Caco-2 (cell line): ENCODE results near the gene KIF2C. TPM values are rescaled to one million over a fixed set of nuclear protein-coding genes. Genes with fewer than 3 reads are reported as not detected.
"Not testable (repeated sequence)": the region's sequence is repeated elsewhere in the genome, so short reads cannot be mapped to it uniquely, and the experiment has no call there.

Experiments
- BruUV-seq: library from RNA; stranded (reverse); fragments of 400-500 nt; replicated peaks from 2 replicates; lab custom pipeline; 2021; lab: Mats Ljungman, UMichigan
- CTCF ChIA-PET: fragments of 300-600 bp; sonication (Branson Sonifier 250); formaldehyde crosslinking; loops from one replicate; lab custom pipeline; 2022; ENCODE audit warnings: antibody characterized with exemption; lab: Charles Lee
- POLR2A ChIA-PET: fragments of 300-600 bp; sonication (Branson Sonifier 250); formaldehyde crosslinking; loops from one replicate; lab custom pipeline; 2022; ENCODE audit warnings: antibody characterized with exemption; lab: Charles Lee
- DNase-seq, 2 experiments: peaks; one replicate each; pipeline versions ENCODE4 v3.0.0 to v3.0.0-alpha.2; 2020 to 2022
- H3K27me3 ChIP-seq: replicated peaks from 2 replicates; pipeline ENCODE4 v1.6.0; 2011; ENCODE audit warnings: low read length; ENCODE audit not compliant: control insufficient read depth, insufficient read depth
- H3K36me3 ChIP-seq: 2 replicates; pipeline ENCODE4 v1.5.1; 2011; ENCODE audit warnings: low read length; ENCODE audit not compliant: control insufficient read depth, insufficient read depth
- H3K4me1 ChIP-seq: fragments of 250-450 bp; sonication (Bioruptor Pico); 2 replicates; pipeline ENCODE4 v1.5.1; 2020; ENCODE audit warnings: mild to moderate bottlenecking
- H3K4me3 ChIP-seq: 2 replicates; pipeline ENCODE4 v1.5.1; 2011; ENCODE audit warnings: low read depth, mild to moderate bottlenecking, control low read depth, low read length
- H3K9me3 ChIP-seq: fragments of 250-450 bp; sonication (Bioruptor Pico); 2 replicates; pipeline ENCODE4 v1.5.1; 2020; ENCODE audit warnings: mild to moderate bottlenecking, moderate library complexity
- H3K27ac Mint-ChIP-seq: one replicate; pipeline ENCODE4 v1.8.0; 2022; ENCODE audit warnings: mixed read lengths; ENCODE audit not compliant: unreplicated experiment
- H3K27me3 Mint-ChIP-seq: one replicate; pipeline ENCODE4 v1.8.0; 2022; ENCODE audit warnings: mixed read lengths; ENCODE audit not compliant: insufficient read depth, unreplicated experiment
- H3K36me3 Mint-ChIP-seq: one replicate; pipeline ENCODE4 v1.8.0; 2022; ENCODE audit warnings: mild to moderate bottlenecking, mixed read lengths; ENCODE audit not compliant: insufficient read depth, unreplicated experiment
- H3K4me1 Mint-ChIP-seq: one replicate; pipeline ENCODE4 v1.8.0; 2022; ENCODE audit warnings: low read depth, mixed read lengths; ENCODE audit not compliant: unreplicated experiment
- H3K4me3 Mint-ChIP-seq: one replicate; pipeline ENCODE4 v1.8.0; 2022; ENCODE audit warnings: mild to moderate bottlenecking, moderate library complexity, mixed read lengths; ENCODE audit not compliant: unreplicated experiment
- H3K9me3 Mint-ChIP-seq: one replicate; pipeline ENCODE4 v1.8.0; 2022; ENCODE audit warnings: mixed read lengths; ENCODE audit not compliant: unreplicated experiment
- CTCF ChIP-seq, 2 experiments: fragments of 200-600 bp in 1 of 2; IDR thresholded peaks; 1 replicate in 1 of 2; 2 replicates in 1 of 2; pipeline versions ENCODE4 v1.5.1 to v1.8.0; 2011 to 2022; ENCODE audit warnings: antibody characterized with exemption in 1 of 2, control low read depth in 1 of 2, inconsistent platforms in 1 of 2, low read depth in 1 of 2, low read length in 1 of 2, mild to moderate bottlenecking in 1 of 2, moderate library complexity in 1 of 2; ENCODE audit not compliant: insufficient read depth in 1 of 2, severe bottlenecking in 1 of 2, unreplicated experiment in 1 of 2
- intact Hi-C: fragments of 100-400 bp; cut with micrococcal nuclease; formaldehyde crosslinking; loops from one replicate; pipeline ENCODE4 v1.10.0; 2022; ENCODE audit not compliant: unreplicated experiment
- total RNA-seq: library from RNA; stranded (reverse); gene quantifications from 2 replicates; pipeline ENCODE4 v1.2.3, GENCODE V29; 2022

Gene KIF2C
- total RNA-seq, 1 experiment from 2014 or later: 61.0 TPM

GRCh38 chr1:44808938-44809917 is 69.6 kb downstream of the KIF2C start:
- H3K36me3 ChIP-seq: no peaks in the 10 kb centered on the region
- Mint-ChIP-seq H3K4me3 (no peak overlapping the region), H3K9me3 (no peaks in the 10 kb centered on the region), H3K27ac (peak overlapping the region; percentile 99), H3K36me3 (peaks cover 19% of the 10 kb centered on the region), H3K27me3 (no peaks in the 10 kb centered on the region), H3K4me1 (peaks cover 18% of the 10 kb centered on the region)
- H3K4me3 ChIP-seq: no peak overlapping the region
- no peak for TF ChIP-seq CTCF (IDR thresholded peaks at IDR 0.05; ENCODE audit: insufficient read depth in 1 of 2, low read depth in 1 of 2, low read length in 1 of 2, severe bottlenecking in 1 of 2, unreplicated experiment in 1 of 2)
- DNase-seq: peak in 1 of 2 experiments; percentile 36
- no TSS peak for BruUV-seq
- CTCF ChIA-PET: interaction anchor here (0.9 to 1.9 kb wide), 3 partner anchors 9 to 18 kb away, joined by 3 to 13 read pairs (median 6); partner anchors contain the start of gene PLK3
- intact Hi-C loops: no loop called here
- H3K27me3 ChIP-seq: no peaks in the 10 kb centered on the region
- no peaks in the 10 kb centered on the region for H3K9me3 ChIP-seq
- POLR2A ChIA-PET: interaction anchor here (0.5 to 2.7 kb wide), 6 partner anchors 9 to 494 kb away, joined by 3 to 25 read pairs (median 7); partner anchors contain the start of genes PLK3, RNU5D-1 and RPS8
- H3K4me1 ChIP-seq: peaks cover 46% of the 10 kb centered on the region

- no TSS peak for BruUV-seq
- POLR2A ChIA-PET: interaction anchor here (2.3 kb wide), 1 partner anchor 10 kb away, joined by 25 read pairs; the partner anchor contains the start of gene PLK3
- Histone ChIP-seq H3K27me3 (no peaks in the 10 kb centered on the region), H3K9me3 (no peaks in the 10 kb centered on the region), H3K4me3 (no peak overlapping the region), H3K36me3 (no peaks in the 10 kb centered on the region), H3K4me1 (peaks cover 52% of the 10 kb centered on the region)
- H3K4me1 Mint-ChIP-seq: peaks cover 24% of the 10 kb centered on the region
- no peak for TF ChIP-seq CTCF (IDR thresholded peaks at IDR 0.05; ENCODE audit: insufficient read depth in 1 of 2, low read depth in 1 of 2, low read length in 1 of 2, severe bottlenecking in 1 of 2, unreplicated experiment in 1 of 2)
- intact Hi-C loops: no loop called here
- H3K27me3 Mint-ChIP-seq: no peaks in the 10 kb centered on the region
- H3K9me3 Mint-ChIP-seq: no peaks in the 10 kb centered on the region
- no peak for DNase-seq
- peak overlapping the region; percentile 9 for H3K27ac Mint-ChIP-seq
- CTCF ChIA-PET: interaction anchor here (1.6 kb wide), 1 partner anchor 9 kb away, joined by 6 read pairs; no protein-coding TSS in a partner anchor
- H3K36me3 Mint-ChIP-seq: peaks cover 13% of the 10 kb centered on the region
- no peak overlapping the region for H3K4me3 Mint-ChIP-seq
Observed at GRCh38 chr1:44810101-44810761, 70.6 kb downstream of the KIF2C start.

- H3K4me3 ChIP-seq, POLR2A ChIA-PET, CTCF ChIA-PET, H3K27me3 ChIP-seq, DNase-seq, H3K9me3 Mint-ChIP-seq, H3K9me3 ChIP-seq, H3K27me3 Mint-ChIP-seq, intact Hi-C loops, H3K4me3 Mint-ChIP-seq, BruUV-seq, H3K36me3 ChIP-seq: not testable (repeated sequence)
- Mint-ChIP-seq H3K36me3 (peaks cover 12% of the 10 kb centered on the region), H3K27ac (peak overlapping the region; percentile 9), H3K4me1 (peaks cover 27% of the 10 kb centered on the region)
- peaks cover 54% of the 10 kb centered on the region for H3K4me1 ChIP-seq
Observed at GRCh38 chr1:44810762-44811105, 71.1 kb downstream of the KIF2C start.
